ENCODE data around the gene JMJD8. TPM values are rescaled to one million over a fixed set of nuclear protein-coding genes. Genes with fewer than 3 reads are reported as not detected.

The JMJD8 gene
- total RNA-seq, 4 donors from 2014 or later = 40.0 to 261 (median 58.6) TPM

DNA sequence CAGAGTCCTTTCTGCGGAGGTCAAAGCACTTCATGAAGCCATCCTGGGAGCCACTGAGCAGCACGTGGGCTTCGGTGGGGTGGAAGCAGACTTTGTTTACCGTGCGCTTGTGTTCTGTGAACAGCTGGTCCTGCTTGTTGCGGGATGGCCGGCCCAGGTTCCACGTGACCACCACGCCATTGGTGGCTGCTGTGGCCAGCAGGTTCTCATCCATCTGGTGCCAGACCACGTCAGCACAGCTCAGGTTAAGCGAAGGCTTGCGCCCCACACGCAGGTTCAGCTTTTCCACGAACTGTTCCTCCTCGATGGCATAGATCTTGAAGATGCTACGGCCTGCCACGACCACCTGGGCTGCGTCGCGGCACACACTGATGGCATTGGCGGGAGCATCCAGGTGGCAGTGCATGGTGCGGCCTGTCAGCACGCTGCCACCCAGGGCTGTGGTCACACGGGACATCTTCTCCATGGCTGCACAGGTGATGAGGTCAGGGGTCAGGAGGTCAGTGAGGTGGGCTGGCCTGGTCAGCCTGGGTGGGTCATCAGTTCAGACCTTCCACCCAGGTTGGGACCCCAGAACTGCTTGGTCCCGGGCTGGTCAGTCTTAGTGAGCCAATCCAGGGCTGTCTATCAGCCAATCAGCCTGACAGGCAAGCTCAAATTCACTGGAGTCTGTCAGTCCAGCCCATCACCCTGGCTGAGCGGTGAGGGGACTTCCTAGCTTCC, 5.2 kb upstream of the JMJD8 start:
- Histone ChIP-seq H3K27ac (peak overlapping the region; percentile 86 to 95 (median 89)), H3K4me3 (peak overlapping the region; percentile 84 to 97 (median 90)), H3K9me3 (no peaks in the 10 kb centered on the region), H3K4me1 (peaks cover 17 to 39% (median 32%) of the 10 kb centered on the region in 4 donors), H3K36me3 (no peaks in the 10 kb centered on the region), H3K27me3 (peaks cover 29% of the 10 kb centered on the region)
- 20 to 80% methylated on average over 1 to 26 of the region's 26 CpGs for WGBS, 2 donors (ENCODE audit: low coverage in 1 of 2)
- in situ Hi-C loops (cut with MboI; ENCODE audit: low pct_ligation_motif_present in 1 of 4, low pct_unique_long_range_greater_than_20kb in 1 of 4, low sequenced_read_pairs in 3 of 4) (no loop called here), intact Hi-C loops (cut with DNase I; ENCODE audit: low total_unique reads) (no loop called here)
- DNase-seq = no peak
- TF ChIP-seq, protein P1, sequence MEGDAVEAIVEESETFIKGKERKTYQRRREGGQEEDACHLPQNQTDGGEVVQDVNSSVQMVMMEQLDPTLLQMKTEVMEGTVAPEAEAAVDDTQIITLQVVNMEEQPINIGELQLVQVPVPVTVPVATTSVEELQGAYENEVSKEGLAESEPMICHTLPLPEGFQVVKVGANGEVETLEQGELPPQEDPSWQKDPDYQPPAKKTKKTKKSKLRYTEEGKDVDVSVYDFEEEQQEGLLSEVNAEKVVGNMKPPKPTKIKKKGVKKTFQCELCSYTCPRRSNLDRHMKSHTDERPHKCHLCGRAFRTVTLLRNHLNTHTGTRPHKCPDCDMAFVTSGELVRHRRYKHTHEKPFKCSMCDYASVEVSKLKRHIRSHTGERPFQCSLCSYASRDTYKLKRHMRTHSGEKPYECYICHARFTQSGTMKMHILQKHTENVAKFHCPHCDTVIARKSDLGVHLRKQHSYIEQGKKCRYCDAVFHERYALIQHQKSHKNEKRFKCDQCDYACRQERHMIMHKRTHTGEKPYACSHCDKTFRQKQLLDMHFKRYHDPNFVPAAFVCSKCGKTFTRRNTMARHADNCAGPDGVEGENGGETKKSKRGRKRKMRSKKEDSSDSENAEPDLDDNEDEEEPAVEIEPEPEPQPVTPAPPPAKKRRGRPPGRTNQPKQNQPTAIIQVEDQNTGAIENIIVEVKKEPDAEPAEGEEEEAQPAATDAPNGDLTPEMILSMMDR (IDR thresholded peaks at IDR 0.05) = no peak

DNA sequence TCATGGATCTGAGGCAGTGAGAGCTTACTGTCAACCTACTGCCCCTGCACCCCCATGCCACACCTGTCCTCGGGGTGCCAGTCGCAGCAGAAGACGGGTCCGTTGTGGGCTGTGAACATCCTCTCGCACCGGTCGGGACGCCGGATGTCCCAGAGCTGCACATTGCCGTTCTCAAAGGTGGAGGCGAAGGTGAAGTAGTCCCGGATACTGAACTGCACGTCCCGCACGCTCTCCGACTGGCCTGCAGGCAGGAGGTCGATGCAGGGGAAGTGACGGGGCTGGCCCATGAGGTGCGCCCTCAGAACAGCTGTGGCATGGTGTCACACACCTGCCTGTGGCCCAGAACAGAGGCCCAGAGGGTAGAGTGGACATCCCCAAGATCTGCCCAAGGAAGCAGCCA, 3.4 kb upstream of the JMJD8 start:
- DNase-seq = no peak
- Histone ChIP-seq H3K4me3 (no peak overlapping the region), H3K27me3 (peaks cover 11% of the 10 kb centered on the region), H3K27ac (no peak overlapping the region), H3K36me3 (peaks cover 0 to 3% (median 0%) of the 10 kb centered on the region in 4 donors), H3K4me1 (peaks cover 26 to 43% (median 38%) of the 10 kb centered on the region in 4 donors), H3K9me3 (no peaks in the 10 kb centered on the region)
- WGBS, 2 donors (ENCODE audit: low coverage in 1 of 2) = 90% methylated on average over 19 of the region's 19 CpGs; no CpG with 5 or more reads in 1 of the 2 donors
- intact Hi-C loops (cut with DNase I; ENCODE audit: low total_unique reads) (no loop called here), in situ Hi-C loops (cut with MboI; ENCODE audit: low pct_ligation_motif_present in 1 of 4, low pct_unique_long_range_greater_than_20kb in 1 of 4, low sequenced_read_pairs in 3 of 4) (no loop called here)
- TF ChIP-seq POLR2AphosphoS5 (IDR thresholded peaks at IDR 0.05) (no peak), POLR2A (IDR thresholded peaks at IDR 0.05) (no peak), EP300 (IDR thresholded peaks at IDR 0.05; ENCODE audit: low read depth) (no peak)
- TF ChIP-seq, protein P1 (IDR thresholded peaks at IDR 0.05) = no peak

DNA sequence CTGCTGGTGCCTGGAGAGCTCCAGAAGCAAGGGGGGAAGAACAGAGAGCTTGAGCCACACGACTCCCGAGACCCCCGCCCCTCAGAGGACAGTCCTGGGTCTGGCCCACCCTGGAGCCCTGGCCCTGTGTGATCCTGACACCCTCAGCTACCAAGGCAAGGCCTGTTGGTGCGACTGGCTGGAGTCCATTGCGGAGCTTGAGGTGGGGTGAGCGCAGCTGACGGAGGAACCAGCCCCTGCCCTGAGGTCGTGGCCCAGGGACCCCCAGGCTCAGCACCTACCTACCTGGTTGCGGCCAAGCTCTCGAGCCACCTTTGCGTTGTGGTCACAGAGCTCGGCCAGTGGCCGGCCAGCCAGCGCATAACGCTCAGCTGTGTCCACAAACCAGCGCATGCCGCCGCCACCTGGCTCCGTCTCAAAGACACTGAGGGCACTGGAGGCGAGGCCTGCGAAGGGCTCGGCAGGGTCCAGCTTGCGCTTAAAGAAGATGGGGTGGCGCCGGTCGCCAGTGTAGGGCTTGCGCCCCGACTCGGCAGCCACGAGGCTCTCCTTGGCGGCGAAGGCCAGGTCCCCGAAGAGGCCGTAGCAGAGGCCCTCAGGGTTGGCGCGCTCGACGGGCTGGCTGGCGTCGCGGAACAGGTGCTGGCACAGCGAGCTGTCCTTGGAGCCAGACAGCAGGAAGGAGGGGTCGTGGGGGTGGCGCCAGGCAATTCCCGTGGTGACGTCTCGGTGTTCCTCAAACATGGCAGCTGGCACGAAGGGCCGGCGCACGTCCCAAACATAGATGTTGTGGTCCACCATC, 2.5 kb upstream of the JMJD8 start:
- TF ChIP-seq POLR2AphosphoS5 (IDR thresholded peaks at IDR 0.05) (no peak), POLR2A (IDR thresholded peaks at IDR 0.05) (no peak), EP300 (IDR thresholded peaks at IDR 0.05; ENCODE audit: low read depth) (no peak)
- TF ChIP-seq, protein P1 (IDR thresholded peaks at IDR 0.05) = no peak
- in situ Hi-C loops (cut with MboI; ENCODE audit: low pct_ligation_motif_present in 1 of 4, low pct_unique_long_range_greater_than_20kb in 1 of 4, low sequenced_read_pairs in 3 of 4) = no loop called here
- H3K27ac ChIP-seq = no peak overlapping the region
- H3K27me3 ChIP-seq = peaks cover 2% of the 10 kb centered on the region
- H3K36me3 ChIP-seq = peaks cover 0 to 9% (median 0%) of the 10 kb centered on the region in 4 donors
- DNase-seq = no peak
- peaks cover 33 to 51% (median 46%) of the 10 kb centered on the region in 4 donors for H3K4me1 ChIP-seq
- H3K4me3 ChIP-seq = no peak overlapping the region
- H3K9me3 ChIP-seq = no peaks in the 10 kb centered on the region
- WGBS, 2 donors (ENCODE audit: low coverage in 1 of 2) = 94% methylated on average over 38 of the region's 51 CpGs; no CpG with 5 or more reads in 1 of the 2 donors
- intact Hi-C loops (cut with DNase I; ENCODE audit: low total_unique reads) = no loop called here

DNA sequence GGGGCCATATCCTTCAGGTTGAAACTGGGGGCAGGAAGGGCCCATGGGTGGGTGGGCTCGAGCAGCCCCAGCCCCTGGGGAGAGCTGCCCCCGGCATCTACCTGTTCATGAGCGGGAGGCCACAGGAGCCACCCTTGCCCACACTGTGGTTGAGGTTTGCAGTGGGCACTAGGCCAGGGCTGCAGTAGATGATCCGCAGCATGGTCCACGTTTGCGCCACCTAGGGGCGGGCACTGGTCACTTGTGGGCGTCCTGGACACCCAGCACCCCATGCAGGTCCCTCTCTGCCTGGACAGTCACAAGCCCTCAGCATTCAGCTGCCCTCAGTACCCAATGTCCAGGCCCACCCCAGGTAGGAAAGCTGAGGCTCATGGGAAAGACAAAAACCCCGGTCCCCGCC, 1.8 kb upstream of the JMJD8 start:
- Histone ChIP-seq H3K36me3 (peaks cover 0 to 9% (median 0%) of the 10 kb centered on the region in 4 donors), H3K9me3 (no peaks in the 10 kb centered on the region), H3K27me3 (no peaks in the 10 kb centered on the region), H3K4me3 (no peak overlapping the region), H3K27ac (no peak overlapping the region), H3K4me1 (peaks cover 40 to 58% (median 53%) of the 10 kb centered on the region in 4 donors)
- intact Hi-C loops (cut with DNase I; ENCODE audit: low total_unique reads) = no loop called here
- DNase-seq = peak; percentile 64
- TF ChIP-seq, protein P1 (IDR thresholded peaks at IDR 0.05) = peak; percentile 29 to 53 (median 42)
- TF ChIP-seq POLR2A (IDR thresholded peaks at IDR 0.05) = no peak
- in situ Hi-C loops (cut with MboI; ENCODE audit: low pct_ligation_motif_present in 1 of 4, low pct_unique_long_range_greater_than_20kb in 1 of 4, low sequenced_read_pairs in 3 of 4) = no loop called here
- 48% methylated on average over 10 of the region's 10 CpGs; no CpG with 5 or more reads in 1 of the 2 donors for WGBS, 2 donors (ENCODE audit: low coverage in 1 of 2)

Data from transverse colon (tissue), 4 donors.